GM19025 (cell line): ENCODE data around the gene PHF19.

Experiments used
- ATAC-seq: cut with Tn5 transposase; IDR thresholded peaks from one replicate; pipeline ENCODE4 v1.9.1; 2021; ENCODE audit warnings: mild to moderate bottlenecking, low read depth, moderate library complexity; ENCODE audit not compliant: unreplicated experiment

The PHF19 gene

GRCh38 chr9:120914396-120914795 lies 37.4 kb upstream of the PHF19 start:
- no peak for ATAC-seq

DNA sequence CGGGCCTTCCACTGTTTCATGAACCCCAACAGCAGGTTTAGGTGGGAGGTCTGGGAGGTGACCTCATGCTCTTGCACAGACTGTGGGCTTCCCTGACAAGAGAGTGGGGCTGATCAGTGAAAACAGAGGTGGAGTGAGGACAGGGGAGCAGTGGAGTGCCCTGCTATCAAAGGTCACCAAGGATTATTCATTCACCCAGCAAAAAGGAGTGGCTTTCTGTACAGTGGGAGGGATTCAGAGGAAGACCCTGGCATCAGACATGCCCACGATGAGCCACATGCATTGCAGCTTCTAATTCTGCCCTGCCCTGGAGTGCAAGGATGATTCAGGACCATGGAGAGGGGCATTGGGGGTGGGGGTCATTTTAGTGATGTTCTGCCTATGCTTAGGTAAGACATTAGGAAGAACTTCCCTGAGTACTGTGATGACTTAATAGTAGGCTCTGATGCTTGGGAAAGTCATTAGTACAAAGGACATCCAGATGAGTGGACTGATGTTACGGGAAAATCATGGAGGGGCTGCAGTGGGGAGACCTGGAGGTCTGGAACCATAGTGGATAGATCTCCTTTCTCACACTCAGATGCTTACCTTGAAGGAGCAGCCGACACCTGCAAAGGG lies 36.8 kb upstream of the PHF19 start:
- ATAC-seq = no peak

GRCh38 chr9:120912958-120913646 lies 36.1 kb upstream of the PHF19 start:
- no peak for ATAC-seq

- ATAC-seq = no peak
These were observed 34.4 kb upstream of the PHF19 start for GRCh38 chr9:120911295-120911837.

GRCh38 chr9:120910643-120911042 lies 33.7 kb upstream of the PHF19 start:
- ATAC-seq = no peak

DNA sequence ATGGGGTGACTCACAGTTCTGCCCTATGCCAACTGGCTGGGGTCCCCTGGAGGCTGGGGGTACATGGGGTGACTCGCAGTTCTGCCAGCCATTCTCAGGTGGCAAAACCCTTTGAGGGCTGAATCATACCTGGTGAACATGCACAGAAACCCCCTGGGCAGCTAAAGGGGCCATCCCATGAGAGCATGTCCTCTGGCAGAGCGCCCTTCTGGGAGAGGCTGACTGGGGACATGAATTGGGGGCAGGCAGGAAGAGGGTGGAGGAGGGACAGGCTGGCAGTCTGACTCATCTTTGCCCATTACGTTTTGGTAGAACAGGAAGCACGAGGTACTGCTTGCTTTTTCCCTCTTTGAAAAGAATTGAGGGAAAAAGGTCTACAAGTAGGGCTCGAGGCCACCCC lies 32.9 kb upstream of the PHF19 start:
- ATAC-seq = no peak

DNA sequence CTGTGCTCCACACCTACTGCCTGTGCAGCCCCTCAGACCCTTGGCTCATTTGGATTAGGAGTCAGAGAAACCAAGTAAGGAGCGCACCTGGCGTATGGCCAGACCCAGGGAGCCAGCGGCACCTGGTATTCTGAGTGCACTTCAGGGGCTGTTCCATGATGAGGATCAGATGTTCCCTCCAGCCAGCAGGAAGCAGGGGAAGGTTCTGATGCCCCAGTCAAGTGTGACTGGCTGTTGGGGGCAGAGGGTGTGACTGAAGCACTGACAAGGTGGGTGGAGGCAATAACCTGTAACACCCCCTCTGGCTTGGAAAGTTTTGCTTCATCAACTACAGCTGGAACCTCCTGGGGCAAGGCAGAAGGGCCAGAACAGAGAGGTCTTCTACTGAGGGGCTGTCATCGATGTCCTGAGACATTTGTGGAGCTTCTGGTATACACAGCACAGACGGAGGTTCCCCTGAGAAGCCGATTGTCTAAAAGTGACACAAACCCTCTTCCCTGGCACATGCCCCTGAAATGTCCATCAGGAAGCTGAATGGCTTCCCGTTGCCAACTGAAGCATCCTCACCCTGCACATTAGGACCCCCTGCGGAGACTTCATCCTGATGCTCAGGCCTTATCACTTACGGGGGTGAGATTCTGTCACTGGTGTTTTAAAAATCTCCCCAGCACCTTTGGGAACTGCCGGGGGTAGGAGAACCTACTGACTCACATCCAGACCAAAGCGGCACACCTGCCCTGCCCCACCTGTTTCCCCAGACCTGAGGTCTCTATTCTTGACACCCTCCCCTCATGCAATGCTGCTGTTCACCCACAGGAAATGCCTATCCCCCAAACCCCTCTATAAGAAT lies 28.6 kb upstream of the PHF19 start:
- no peak for ATAC-seq

DNA sequence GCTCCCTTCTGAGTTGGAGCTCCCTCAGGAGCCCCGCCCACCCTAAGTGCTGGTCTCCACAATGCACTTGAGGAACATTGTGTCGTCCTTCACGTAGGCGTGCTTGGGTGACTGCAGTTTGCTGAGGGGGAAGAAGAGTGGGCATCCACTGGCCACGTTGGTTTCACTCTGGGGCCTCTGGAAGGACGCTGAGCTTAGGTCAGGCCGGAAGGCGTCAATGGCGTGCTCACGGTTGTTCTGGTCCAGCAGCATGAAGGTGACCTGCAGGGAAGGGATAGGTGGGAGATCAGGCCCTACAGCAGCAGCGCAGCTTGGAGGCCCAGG lies 28.0 kb upstream of the PHF19 start:
- no peak for ATAC-seq

- ATAC-seq = no peak
These were observed 27.3 kb upstream of the PHF19 start for GRCh38 chr9:120904061-120904977.

- ATAC-seq = no peak
These were observed 25.9 kb upstream of the PHF19 start for GRCh38 chr9:120902569-120903535.

DNA sequence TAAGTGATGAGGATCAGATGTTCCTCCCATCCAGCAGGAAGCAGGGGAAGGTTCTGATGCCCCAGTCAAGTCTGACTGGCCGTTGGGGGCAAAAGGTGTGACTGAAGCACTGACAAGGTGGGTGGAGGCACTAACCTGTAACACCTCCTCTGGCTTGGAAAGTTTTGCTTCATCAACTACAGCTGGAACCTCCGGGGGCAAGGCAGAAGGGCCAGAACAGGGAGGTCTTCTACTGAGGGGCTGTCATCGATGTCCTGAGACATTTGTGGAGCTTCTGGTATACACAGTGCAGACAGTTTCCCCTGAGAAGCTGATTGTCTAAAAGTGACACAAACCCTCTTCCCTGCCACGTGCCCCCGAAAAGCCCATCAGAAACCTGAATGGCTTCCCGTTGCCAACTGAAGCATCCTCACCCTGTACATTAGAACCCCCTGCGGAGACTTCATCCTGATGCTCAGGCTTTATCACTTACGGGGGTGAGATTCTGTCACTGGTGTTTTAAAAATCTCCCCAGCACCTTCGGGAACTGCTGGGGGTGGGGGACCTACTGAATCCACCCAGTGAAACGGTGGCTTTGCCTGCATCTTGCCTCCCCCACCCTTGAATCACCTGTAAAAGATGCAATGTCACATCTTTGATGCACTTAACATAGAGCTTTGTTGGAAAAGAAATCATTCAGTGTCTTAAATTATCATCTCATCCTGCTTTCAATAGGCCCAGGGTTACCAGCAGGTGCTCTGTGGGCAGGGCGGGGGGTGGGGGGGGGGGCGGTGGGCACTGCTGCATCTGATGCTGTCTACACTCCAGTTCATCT lies 25.0 kb upstream of the PHF19 start:
- no peak for ATAC-seq

GRCh38 chr9:120900824-120901223 lies 23.8 kb upstream of the PHF19 start:
- ATAC-seq = no peak

GRCh38 chr9:120899490-120900068 lies 22.6 kb upstream of the PHF19 start:
- no peak for ATAC-seq

GRCh38 chr9:120898396-120898795 lies 21.4 kb upstream of the PHF19 start:
- ATAC-seq = no peak

DNA sequence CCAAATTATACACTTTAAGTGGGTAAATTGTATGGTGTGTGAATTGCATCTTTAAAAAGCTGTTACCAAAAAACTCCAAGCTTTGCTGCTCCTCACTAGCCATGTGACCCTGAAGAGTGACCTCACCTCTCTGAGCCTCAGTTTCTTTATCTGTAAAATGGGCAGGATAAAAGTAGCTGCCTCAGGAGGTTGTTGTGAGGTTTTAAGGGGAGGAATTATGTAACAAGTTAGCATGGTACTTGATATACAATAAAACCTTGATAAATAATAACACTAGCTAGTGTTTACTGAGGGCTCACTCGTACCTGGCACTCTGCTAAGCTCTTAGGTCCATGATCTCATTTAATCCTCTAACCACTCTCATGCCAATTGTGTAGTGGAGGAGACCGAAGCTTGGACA lies 19.0 kb upstream of the PHF19 start:
- no peak for ATAC-seq

DNA sequence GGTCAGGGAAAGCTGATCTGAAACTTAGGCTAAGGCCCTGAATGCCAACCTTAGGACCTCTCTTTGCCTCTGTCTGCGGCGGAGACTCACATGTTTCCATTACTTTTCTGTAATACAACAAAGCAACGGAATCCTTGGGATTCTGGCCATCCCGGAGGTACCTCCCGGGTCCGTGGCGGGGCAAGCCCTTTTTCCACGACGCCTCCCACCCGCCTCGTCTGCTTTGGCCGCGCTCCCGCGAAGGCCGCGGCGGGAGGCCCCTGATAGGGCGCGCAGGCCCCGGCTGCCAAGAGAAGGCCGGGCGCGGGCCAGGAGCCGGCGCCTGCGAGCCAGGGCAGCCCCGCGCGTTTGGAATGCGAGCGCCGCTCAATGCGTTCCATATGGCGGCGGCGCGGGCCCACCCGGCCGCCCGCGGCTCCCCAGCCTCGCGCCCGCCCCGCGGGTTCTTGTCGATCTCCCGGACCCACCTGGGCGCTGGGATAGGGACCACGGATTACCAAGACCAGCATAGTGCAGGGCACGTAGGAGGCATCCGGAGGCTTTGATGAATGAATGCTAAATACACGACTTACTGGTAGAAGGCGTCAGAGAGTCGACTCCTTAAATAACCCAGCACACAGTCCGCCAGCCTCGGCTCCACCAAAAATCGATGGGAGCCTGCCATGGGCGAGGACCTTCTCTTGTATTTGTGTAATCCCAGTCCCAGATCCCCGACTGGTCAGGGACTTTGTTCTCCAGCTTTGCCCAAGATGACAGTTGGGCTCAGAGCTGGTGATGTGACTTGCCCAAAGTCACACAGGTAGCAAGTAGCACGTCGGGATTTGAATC lies 17.5 kb upstream of the PHF19 start:
- no peak for ATAC-seq

DNA sequence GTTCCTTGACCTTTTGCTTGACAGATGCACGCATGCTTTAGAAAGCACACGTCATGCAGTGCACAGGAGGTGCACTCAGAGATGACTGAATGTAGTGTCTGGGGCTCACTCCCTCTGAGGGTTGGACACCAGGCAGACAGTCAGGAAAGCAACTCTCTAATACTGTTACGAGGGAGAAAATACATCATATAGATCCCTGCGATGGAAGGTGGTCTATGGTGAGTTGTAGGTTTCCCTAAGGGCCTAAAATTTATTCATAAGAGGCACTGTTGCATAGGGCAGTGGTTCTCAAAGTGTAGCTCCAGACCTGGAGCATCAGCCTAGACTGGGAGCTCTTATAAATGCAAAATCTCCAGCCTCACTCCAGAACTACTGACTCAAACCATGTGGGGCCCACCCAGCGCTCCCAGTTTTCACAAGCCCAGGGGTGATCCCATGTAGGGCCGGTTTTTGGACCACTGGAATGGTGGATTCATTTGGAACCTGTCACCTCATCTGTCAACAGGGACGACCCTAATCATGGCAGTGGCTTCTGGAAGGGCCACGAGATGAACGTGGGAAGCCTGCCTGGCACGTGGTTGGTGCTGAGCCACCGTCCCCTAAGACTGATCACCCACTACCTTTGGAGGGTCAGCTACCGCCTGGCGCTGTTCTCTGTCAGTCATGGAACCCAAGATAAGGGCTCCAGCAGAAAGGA lies 16.8 kb upstream of the PHF19 start:
- no peak for ATAC-seq
